Measurements from ENCODE around the gene WDR27. TPM values are rescaled to one million over a fixed set of nuclear protein-coding genes. Genes with fewer than 3 reads are reported as not detected.
A peak's percentile ranks its signal among the peaks of the same experiment; 100 is the strongest.

Gene WDR27
- polyA plus RNA-seq, 3 donors, result 0.95 to 20.5 (median 2.0) TPM

GRCh38 chr6:169635345-169635744 is 66.5 kb downstream of the WDR27 start:
- 97% methylated on average over 9 of the region's 12 CpGs for WGBS (ENCODE audit: insufficient coverage)
- H3K9me3 Mint-ChIP-seq, result no peaks in the 10 kb centered on the region

GRCh38 chr6:169632841-169633240 is 69.0 kb downstream of the WDR27 start:
- Histone ChIP-seq H3K79me2 (ENCODE audit: insufficient read depth, low read length) (no peaks in the 10 kb centered on the region), H3K27ac (ENCODE audit: low read depth in 1 of 2, low read length in 2 of 2) (no peak overlapping the region), H3K4me1 (ENCODE audit: control insufficient read depth in 1 of 2, insufficient read depth in 2 of 2, low read length in 2 of 2) (no peaks in the 10 kb centered on the region), H3K4me3 (replicated peaks in 1 of 3; ENCODE audit: low read depth in 2 of 3, low read length in 3 of 3) (no peak overlapping the region), H3K36me3 (replicated peaks in 1 of 2; ENCODE audit: control insufficient read depth in 1 of 2, insufficient read depth in 2 of 2, low read length in 2 of 2) (no peaks in the 10 kb centered on the region), H4K20me1 (ENCODE audit: insufficient read depth, low read length) (no peaks in the 10 kb centered on the region), H3K4me2 (replicated peaks; ENCODE audit: extremely low read depth, low read length, poor library complexity, severe bottlenecking) (no peak overlapping the region), H3K9ac (ENCODE audit: insufficient read depth, low read length, poor library complexity, severe bottlenecking) (no peak overlapping the region), H2AFZ (ENCODE audit: insufficient read depth, low read depth, low read length, poor library complexity, severe bottlenecking) (no peak overlapping the region), H3K9me3 (replicated peaks in 1 of 2; ENCODE audit: control insufficient read depth in 1 of 2, insufficient read depth in 1 of 2, low read length in 2 of 2) (no peaks in the 10 kb centered on the region), H3K27me3 (ENCODE audit: control insufficient read depth in 2 of 2, insufficient read depth in 2 of 2, low read length in 2 of 2) (no peaks in the 10 kb centered on the region)
- 96% methylated on average over 7 of the region's 11 CpGs for WGBS (ENCODE audit: insufficient coverage)
- no peaks in the 10 kb centered on the region for H3K27me3 Mint-ChIP-seq (ENCODE audit: low read depth in 3 of 3)
- H3K4me3 Mint-ChIP-seq, result no peak overlapping the region
- peaks cover 10% of the 10 kb centered on the region in 2 donors for H3K36me3 Mint-ChIP-seq
- H3K27ac Mint-ChIP-seq, result no peak overlapping the region
- no peak for DNase-seq
- H3K9me3 Mint-ChIP-seq, result no peaks in the 10 kb centered on the region
- no peak for TF ChIP-seq CTCF (IDR thresholded peaks at IDR 0.05)
- intact Hi-C loops (cut with micrococcal nuclease), result no loop called here
- H3K4me1 Mint-ChIP-seq, result no peaks in the 10 kb centered on the region

More at GRCh38 chr6:169635345-169635744, 66.5 kb downstream of the WDR27 start:
- intact Hi-C loops (cut with micrococcal nuclease), result no loop called here
- H2AFZ ChIP-seq (ENCODE audit: insufficient read depth, low read depth, low read length, poor library complexity, severe bottlenecking), result no peak overlapping the region
- Mint-ChIP-seq H3K4me1 (no peaks in the 10 kb centered on the region), H3K27me3 (ENCODE audit: low read depth in 3 of 3) (no peaks in the 10 kb centered on the region), H3K4me3 (no peak overlapping the region), H3K27ac (peak overlapping the region in 2 of 7 donors; percentile 26 to 37), H3K36me3 (peaks cover 10% of the 10 kb centered on the region in 2 donors)
- no peaks in the 10 kb centered on the region for H3K9me3 ChIP-seq (replicated peaks in 1 of 2; ENCODE audit: control insufficient read depth in 1 of 2, insufficient read depth in 1 of 2, low read length in 2 of 2)
- no peaks in the 10 kb centered on the region for H3K27me3 ChIP-seq (ENCODE audit: control insufficient read depth in 2 of 2, insufficient read depth in 2 of 2, low read length in 2 of 2)
- no peak overlapping the region for H3K4me3 ChIP-seq (replicated peaks in 1 of 3; ENCODE audit: low read depth in 2 of 3, low read length in 3 of 3)
- no peaks in the 10 kb centered on the region for H4K20me1 ChIP-seq (ENCODE audit: insufficient read depth, low read length)
- H3K79me2 ChIP-seq (ENCODE audit: insufficient read depth, low read length), result no peaks in the 10 kb centered on the region
- TF ChIP-seq CTCF (IDR thresholded peaks at IDR 0.05), result no peak
- DNase-seq, result no peak
- H3K4me2 ChIP-seq (replicated peaks; ENCODE audit: extremely low read depth, low read length, poor library complexity, severe bottlenecking), result no peak overlapping the region
- H3K27ac ChIP-seq (ENCODE audit: low read depth in 1 of 2, low read length in 2 of 2), result no peak overlapping the region
- H3K4me1 ChIP-seq (ENCODE audit: control insufficient read depth in 1 of 2, insufficient read depth in 2 of 2, low read length in 2 of 2), result no peaks in the 10 kb centered on the region
- no peaks in the 10 kb centered on the region for H3K36me3 ChIP-seq (replicated peaks in 1 of 2; ENCODE audit: control insufficient read depth in 1 of 2, insufficient read depth in 2 of 2, low read length in 2 of 2)
- H3K9ac ChIP-seq (ENCODE audit: insufficient read depth, low read length, poor library complexity, severe bottlenecking), result no peak overlapping the region

Measured in CD14-positive monocyte (primary cell).